GM21360 (cell line): ENCODE measurements around the gene ABCA4.
"Not testable (repeated sequence)": the region's sequence is repeated elsewhere in the genome, so short reads cannot be mapped to it uniquely, and the experiment has no call there.

Experiments used
- ATAC-seq: cut with Tn5 transposase; IDR thresholded peaks from one replicate; pipeline ENCODE4 v1.9.1; 2021; ENCODE audit warnings: mild to moderate bottlenecking, moderate library complexity; ENCODE audit not compliant: unreplicated experiment

Gene ABCA4

GRCh38 chr1:93958032-93958725 is 162.8 kb downstream of the ABCA4 start:
- no peak for ATAC-seq

DNA sequence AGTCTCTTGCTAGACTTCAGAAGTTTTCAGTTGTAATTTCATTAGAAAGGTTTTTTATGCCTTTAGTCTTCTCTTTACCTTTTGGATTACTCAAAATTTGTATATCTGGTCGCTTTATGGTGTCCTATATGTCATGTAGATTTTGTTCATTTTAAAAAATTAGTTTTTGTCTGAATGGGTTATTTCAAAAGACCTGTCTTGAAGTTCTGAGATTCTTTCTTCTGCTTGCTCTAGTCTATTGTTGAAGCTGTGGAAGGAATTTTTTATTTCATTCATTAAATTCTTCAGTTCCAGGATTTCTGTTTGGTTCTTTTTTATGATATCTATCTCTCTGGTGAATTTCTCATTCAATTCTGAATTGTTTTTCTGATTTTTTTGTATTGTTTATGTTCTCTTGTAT is 165.2 kb downstream of the ABCA4 start:
- ATAC-seq = no peak

- not testable (repeated sequence) for ATAC-seq
Measured at GRCh38 chr1:93947002-93947686, 173.8 kb downstream of the ABCA4 start.
